Activated T-cell treated with anti-CD3 and anti-CD28 coated beads for 1 hour (primary cell): ENCODE data around the gene KRTAP1-3.
"Not testable (repeated sequence)": the region's sequence is repeated elsewhere in the genome, so short reads cannot be mapped to it uniquely, and the experiment has no call there.

Source experiments
- DNase-seq: peaks from one replicate; pipeline ENCODE4 v3.0.0-alpha.2; 2020; ENCODE audit warnings: low read depth

Gene KRTAP1-3

GRCh38 chr17:41010441-41010840 is 24.2 kb downstream of the KRTAP1-3 start:
- DNase-seq, result no peak

- DNase-seq, result no peak
Observed at GRCh38 chr17:41009936-41010335, 24.7 kb downstream of the KRTAP1-3 start.

GRCh38 chr17:41009301-41009760 is 25.3 kb downstream of the KRTAP1-3 start:
- DNase-seq, result no peak

GRCh38 chr17:41008811-41009210 is 25.9 kb downstream of the KRTAP1-3 start, which contains the start of gene KRTAP3-1:
Gene KRTAP3-1, minus strand, starts transcription at chr17:41009128. Its CDS starts 54 bp downstream, at chr17:41009074.
- no peak for DNase-seq

GRCh38 chr17:41004397-41004796 is 30.3 kb downstream of the KRTAP1-3 start:
- no peak for DNase-seq

- DNase-seq, result no peak
Observed at GRCh38 chr17:41003926-41004325, 30.7 kb downstream of the KRTAP1-3 start.

GRCh38 chr17:41002814-41003213 is 31.9 kb downstream of the KRTAP1-3 start:
- DNase-seq, result no peak

- no peak for DNase-seq
Observed at GRCh38 chr17:41001795-41002194, 32.9 kb downstream of the KRTAP1-3 start.

GRCh38 chr17:40999563-40999962 is 35.1 kb downstream of the KRTAP1-3 start, which contains the start of gene KRTAP3-2:
Gene KRTAP3-2, minus strand, starts transcription at chr17:40999906. Its CDS starts 53 bp downstream, at chr17:40999853.
- DNase-seq, result not testable (repeated sequence)

GRCh38 chr17:40997361-40997760 is 37.3 kb downstream of the KRTAP1-3 start:
- DNase-seq, result no peak

- DNase-seq, result no peak
Observed at GRCh38 chr17:40996829-40997228, 37.8 kb downstream of the KRTAP1-3 start.

- DNase-seq, result no peak
Observed at GRCh38 chr17:40995116-40995515, 39.6 kb downstream of the KRTAP1-3 start.

GRCh38 chr17:40993839-40994238 is 40.8 kb downstream of the KRTAP1-3 start, which contains the start of gene KRTAP3-3:
Gene KRTAP3-3, minus strand, starts transcription at chr17:40994164. Its CDS starts 67 bp downstream, at chr17:40994097.
- no peak for DNase-seq

- no peak for DNase-seq
Observed at GRCh38 chr17:40993084-40993483, 41.6 kb downstream of the KRTAP1-3 start.

GRCh38 chr17:40992666-40993065 is 42.0 kb downstream of the KRTAP1-3 start:
- DNase-seq, result no peak

GRCh38 chr17:40986920-40987319 is 47.8 kb downstream of the KRTAP1-3 start:
- DNase-seq, result no peak

GRCh38 chr17:40984226-40984625 is 50.4 kb downstream of the KRTAP1-3 start, which contains the start of gene KRT40:
Gene KRT40, minus strand, starts transcription at chr17:40984326. Its CDS starts 53 bp downstream, at chr17:40984273.
- DNase-seq, result no peak
